GM12874 (cell line): ENCODE results near the gene ROM1.

Source experiments
- CTCF ChIP-seq: IDR thresholded peaks from 2 replicates; pipeline ENCODE4 v1.5.1; 2011; ENCODE audit warnings: low read depth, mild to moderate bottlenecking, control low read depth, low read length, moderate library complexity; ENCODE audit not compliant: insufficient read depth

The ROM1 gene

DNA sequence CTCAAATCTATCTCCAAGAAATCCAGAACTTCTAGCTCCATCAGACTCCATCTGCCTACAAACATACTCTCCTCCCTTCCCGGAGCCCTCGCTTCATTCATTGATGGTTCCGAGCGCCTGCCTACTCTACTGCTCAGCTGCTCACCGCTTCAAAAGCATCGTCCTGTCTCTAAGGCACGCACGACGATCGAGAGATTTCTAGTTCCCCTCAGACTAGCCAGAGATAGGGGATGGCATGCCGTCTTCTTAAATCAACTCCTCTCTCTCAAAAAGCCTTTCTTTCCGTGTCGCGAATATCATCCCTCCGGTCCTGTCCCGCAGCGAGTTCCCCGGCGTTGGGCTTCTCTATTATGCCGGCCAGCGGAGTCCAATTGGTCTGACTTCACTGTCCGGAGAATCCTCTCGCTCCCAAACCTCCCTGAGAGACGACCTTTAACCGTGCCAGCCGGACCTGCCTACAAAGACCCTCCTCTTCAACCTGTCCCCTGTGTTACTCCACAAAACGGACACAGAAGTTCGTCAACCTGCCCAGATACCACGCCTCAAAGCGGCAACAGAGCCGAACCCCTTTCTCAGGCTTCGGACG is 40.0 kb upstream of the ROM1 start:
- no peak for TF ChIP-seq CTCF

DNA sequence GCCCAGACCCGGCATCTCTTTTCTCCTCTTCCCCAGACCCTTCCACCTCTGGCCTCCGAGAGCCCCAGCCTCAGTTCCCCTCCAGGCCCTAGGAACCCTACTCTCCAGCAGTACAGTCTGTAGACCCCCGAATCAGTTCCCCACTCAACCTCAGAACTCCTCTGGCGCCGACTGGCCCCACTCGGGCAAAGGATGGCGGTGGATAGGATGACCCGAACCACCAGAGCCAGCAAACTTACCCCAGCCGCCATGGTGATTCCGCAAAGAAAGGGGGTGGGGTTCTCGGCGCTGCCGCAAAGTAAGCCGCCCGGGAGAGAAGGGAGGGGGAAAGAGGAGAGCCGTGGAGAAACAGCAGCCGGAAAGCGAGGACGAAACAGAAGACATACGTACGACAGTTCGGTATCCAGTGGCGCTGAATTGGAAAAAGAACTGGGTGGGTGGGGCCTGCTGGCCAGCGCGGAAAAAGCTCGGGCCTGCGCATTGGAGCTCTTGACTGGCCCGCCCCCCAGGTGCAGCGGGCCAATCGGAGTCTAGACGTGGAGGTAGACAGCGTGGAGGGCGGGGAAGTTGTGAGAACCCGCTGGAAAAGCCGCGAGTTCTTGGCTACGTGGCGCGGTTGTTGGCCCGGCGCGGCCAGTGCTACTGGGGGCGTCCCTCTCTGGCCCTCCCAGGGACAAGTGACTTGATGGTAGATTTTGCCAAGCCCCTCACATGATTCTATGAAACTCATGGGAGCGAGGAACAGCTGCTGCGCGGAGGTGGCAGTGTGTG is 39.3 kb upstream of the ROM1 start, which contains the start of gene EEF1G:
TSS of gene EEF1G (minus strand) at position 300 of the 771 bp plus-strand sequence. CDS start at position 251, 49 bp downstream.
- no peak for TF ChIP-seq CTCF

DNA sequence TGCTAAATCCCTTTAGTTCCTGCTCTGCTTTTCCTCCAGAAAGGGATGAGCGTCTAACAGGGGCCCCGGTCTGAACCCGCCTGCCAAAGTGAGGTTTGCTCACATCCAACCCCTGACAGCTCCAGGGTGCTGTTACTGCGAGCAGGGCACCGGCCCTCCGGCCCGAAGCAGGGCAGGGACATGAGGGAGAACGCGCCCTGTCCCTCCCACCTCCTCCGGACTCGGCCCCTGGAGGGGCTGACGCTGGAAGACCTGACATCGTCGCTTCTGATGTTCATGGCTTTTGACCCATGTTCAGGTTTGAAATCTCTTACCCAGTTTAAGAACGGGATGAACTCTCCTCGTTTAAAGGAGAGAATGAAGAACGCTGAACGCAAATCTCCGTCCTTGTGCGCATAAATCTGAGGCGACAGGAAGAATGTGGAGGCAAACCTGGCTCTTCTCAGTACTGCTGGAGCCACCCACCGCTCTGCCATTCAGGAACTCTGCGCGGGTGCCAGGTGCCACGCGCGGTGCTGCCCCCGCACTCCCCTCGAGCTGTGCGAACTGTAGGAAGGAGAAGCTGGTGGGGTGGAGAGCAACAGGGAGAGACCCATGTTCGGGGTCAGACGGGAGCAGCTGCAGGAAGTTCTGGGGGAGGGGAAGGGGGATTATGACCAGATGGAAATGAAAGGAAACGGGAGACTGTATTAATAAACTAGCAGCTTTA is 38.5 kb upstream of the ROM1 start:
- TF ChIP-seq CTCF: no peak

DNA sequence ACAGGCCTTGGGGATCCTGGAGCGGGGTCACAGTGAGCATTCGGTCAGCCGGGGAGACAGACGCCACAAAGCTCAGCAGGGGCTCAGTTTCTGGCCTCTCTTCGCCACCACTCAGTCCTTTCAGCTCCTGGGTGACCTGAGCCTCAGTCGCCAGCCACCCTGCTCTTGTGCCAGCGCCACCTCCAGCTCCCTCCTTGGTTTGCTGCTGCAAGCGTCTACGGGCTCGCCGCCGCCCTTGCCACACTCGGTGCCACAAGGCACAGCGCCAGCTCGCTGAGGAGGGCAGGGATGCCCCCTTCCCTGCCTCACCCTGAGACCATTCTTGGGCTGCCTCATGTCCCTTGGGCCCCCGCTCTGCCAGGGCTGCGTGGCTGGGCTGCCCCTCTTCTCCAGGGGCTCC is 37.9 kb upstream of the ROM1 start:
- TF ChIP-seq CTCF: no peak

DNA sequence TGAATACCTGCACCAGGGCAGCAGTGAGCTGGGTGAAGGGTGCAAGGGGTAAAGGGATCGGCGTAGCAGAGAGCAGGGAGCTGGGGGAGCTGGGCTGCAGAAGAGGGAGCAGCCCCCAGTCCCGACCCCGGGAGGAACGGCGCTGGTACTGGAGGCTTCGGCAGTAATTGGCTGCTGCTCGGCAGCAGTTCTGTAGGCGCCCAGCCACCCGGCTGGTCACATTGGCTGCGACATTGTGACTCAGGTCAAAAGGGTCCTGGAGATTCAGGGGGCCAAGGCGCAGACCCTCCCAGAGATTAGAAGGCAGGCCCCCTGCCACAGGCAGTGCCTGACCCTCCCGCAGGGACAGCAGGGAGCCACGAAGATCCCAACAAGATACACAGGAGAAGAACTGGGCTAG is 37.2 kb upstream of the ROM1 start:
- TF ChIP-seq CTCF: no peak

DNA sequence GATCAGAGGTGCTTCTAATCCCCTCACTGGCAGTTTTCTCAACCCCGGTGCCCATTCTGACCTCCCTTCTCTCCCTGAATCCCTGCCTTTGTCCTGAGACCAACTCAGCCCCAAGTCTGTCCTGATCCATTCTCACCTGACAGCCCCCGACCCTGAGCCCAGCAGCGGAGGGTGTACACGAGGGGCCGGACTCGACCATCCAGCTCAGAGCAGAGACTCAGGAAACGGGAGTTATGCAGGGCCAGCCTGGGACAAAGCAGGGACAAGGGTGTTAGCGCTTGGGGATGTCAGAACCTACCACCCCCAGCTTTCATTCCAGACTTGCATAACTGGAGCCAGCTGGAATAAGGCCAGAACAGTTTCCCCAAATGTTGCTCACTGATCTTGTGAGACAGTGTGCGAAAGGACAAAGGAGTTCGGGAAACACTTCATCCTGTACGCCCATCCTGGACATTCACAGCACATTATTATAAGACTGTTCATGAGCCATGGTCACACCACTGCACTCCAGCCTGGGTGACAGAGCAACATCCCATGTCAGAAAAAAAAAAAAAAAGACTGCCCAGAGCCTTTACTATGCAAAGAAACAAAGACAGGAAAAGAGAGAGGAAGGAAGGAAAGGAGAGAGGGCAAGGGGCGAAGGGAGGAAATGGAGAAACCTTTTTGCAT is 35.9 kb upstream of the ROM1 start:
- TF ChIP-seq CTCF: no peak

GRCh38 chr11:62578541-62578940 is 34.5 kb upstream of the ROM1 start:
- no peak for TF ChIP-seq CTCF
